Measurements from ENCODE around the gene SHISA5.
"Not testable (repeated sequence)": the region's sequence is repeated elsewhere in the genome, so short reads cannot be mapped to it uniquely, and the experiment has no call there.

GRCh38 chr3:48482822-48483221 is 21.2 kb downstream of the SHISA5 start:
- TF ChIP-seq, protein P1, sequence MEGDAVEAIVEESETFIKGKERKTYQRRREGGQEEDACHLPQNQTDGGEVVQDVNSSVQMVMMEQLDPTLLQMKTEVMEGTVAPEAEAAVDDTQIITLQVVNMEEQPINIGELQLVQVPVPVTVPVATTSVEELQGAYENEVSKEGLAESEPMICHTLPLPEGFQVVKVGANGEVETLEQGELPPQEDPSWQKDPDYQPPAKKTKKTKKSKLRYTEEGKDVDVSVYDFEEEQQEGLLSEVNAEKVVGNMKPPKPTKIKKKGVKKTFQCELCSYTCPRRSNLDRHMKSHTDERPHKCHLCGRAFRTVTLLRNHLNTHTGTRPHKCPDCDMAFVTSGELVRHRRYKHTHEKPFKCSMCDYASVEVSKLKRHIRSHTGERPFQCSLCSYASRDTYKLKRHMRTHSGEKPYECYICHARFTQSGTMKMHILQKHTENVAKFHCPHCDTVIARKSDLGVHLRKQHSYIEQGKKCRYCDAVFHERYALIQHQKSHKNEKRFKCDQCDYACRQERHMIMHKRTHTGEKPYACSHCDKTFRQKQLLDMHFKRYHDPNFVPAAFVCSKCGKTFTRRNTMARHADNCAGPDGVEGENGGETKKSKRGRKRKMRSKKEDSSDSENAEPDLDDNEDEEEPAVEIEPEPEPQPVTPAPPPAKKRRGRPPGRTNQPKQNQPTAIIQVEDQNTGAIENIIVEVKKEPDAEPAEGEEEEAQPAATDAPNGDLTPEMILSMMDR (conservative IDR thresholded peaks at IDR 0.05; ENCODE audit: low read depth in 2 of 2): not testable (repeated sequence)
- TF ChIP-seq CREB1 (CRISPR knock-in tag; IDR thresholded peaks at IDR 0.05; ENCODE audit: low read depth); EZH2phosphoT487 (IDR thresholded peaks at IDR 0.05; ENCODE audit: unreplicated experiment); POLR2AphosphoS5 (IDR thresholded peaks at IDR 0.05; ENCODE audit: low read depth); EZH2 (IDR thresholded peaks at IDR 0.05; ENCODE audit: low read depth, unreplicated experiment); ZNF331 (CRISPR knock-in tag; IDR thresholded peaks at IDR 0.05; ENCODE audit: low read depth); REST (IDR thresholded peaks at IDR 0.05; ENCODE audit: unreplicated experiment); JUNB (IDR thresholded peaks at IDR 0.05; ENCODE audit: unreplicated experiment); ZNF114 (CRISPR knock-in tag; IDR thresholded peaks at IDR 0.05); STAT1 (IDR thresholded peaks at IDR 0.05; ENCODE audit: unreplicated experiment); ZNF462 (CRISPR knock-in tag; IDR thresholded peaks at IDR 0.05); ETS1 (IDR thresholded peaks at IDR 0.05): not testable (repeated sequence)

All from GM23338 (cell line).